Measurements from ENCODE around the gene MATN1. TPM values are rescaled to one million over a fixed set of nuclear protein-coding genes. Genes with fewer than 3 reads are reported as not detected.

Gene MATN1
- polyA plus RNA-seq, 1 donor from 2014 or later, result 0.22 TPM

DNA sequence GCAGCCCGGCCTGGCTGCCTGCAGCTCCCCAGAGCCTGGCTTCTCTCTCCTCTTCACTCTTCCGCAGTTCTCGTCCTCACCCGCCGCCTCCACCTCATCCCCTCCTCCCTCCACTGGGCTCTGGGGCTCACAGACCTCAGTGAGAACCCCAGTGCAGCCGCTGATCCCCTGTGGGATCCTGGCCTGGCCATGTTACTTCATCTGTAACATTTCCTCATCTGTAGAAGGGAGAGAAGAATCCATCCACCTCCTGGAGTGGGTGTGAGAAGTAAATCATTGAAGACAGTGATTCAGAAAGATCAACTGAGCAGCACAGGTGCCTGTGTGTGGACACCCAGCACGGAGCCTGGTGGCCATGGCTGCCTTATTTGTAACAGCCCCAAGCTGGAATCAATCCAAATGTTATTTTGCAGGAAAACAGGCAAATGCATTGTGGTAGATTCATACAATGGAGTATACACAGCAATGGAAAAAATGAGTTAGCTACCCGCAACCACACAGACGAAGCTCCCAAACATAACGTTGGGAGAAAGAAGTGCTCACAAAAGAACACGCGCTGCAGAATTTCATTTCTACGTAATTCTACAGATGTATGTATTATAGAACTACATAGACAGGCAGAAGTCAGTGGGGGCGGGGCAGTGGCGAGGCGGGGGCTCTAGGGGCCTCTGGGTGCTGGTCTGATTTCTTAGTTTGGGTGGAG, 25.5 kb upstream of the MATN1 start:
- Histone ChIP-seq H2AFZ (ENCODE audit: low read depth, low read length) (no peak overlapping the region), H3K9me2 (ENCODE audit: insufficient read depth, low read length) (no peaks in the 10 kb centered on the region), H3K9me3 (ENCODE audit: low read length) (no peaks in the 10 kb centered on the region), H3K9ac (ENCODE audit: low read length) (no peak overlapping the region), H3K27me3 (ENCODE audit: insufficient read depth, low read depth, low read length) (no peaks in the 10 kb centered on the region), H4K20me1 (ENCODE audit: insufficient read depth) (no peaks in the 10 kb centered on the region), H3K27ac (ENCODE audit: low read length) (no peak overlapping the region), H3K4me2 (ENCODE audit: low read length) (no peak overlapping the region), H3K4me3 (ENCODE audit: low read length) (no peak overlapping the region), H3F3A (ENCODE audit: insufficient read depth, low read length, poor library complexity, severe bottlenecking) (no peaks in the 10 kb centered on the region), H3K36me3 (ENCODE audit: insufficient read depth, low read length) (no peaks in the 10 kb centered on the region), H3K79me2 (replicated peaks; ENCODE audit: insufficient read depth, low read length) (no peaks in the 10 kb centered on the region)
- TF ChIP-seq EP300 (conservative IDR thresholded peaks at IDR 0.05; ENCODE audit: poor library complexity, severe bottlenecking), result no peak
- no peak for TF ChIP-seq MXI1 (conservative IDR thresholded peaks at IDR 0.05; ENCODE audit: poor library complexity, severe bottlenecking)
- no peak for TF ChIP-seq SMC3 (conservative IDR thresholded peaks at IDR 0.05; ENCODE audit: poor library complexity)
- no peak for TF ChIP-seq EZH2 (IDR thresholded peaks at IDR 0.05; ENCODE audit: borderline replicate concordance, insufficient read depth, low read length, poor library complexity, severe bottlenecking)
- TF ChIP-seq, protein P1, sequence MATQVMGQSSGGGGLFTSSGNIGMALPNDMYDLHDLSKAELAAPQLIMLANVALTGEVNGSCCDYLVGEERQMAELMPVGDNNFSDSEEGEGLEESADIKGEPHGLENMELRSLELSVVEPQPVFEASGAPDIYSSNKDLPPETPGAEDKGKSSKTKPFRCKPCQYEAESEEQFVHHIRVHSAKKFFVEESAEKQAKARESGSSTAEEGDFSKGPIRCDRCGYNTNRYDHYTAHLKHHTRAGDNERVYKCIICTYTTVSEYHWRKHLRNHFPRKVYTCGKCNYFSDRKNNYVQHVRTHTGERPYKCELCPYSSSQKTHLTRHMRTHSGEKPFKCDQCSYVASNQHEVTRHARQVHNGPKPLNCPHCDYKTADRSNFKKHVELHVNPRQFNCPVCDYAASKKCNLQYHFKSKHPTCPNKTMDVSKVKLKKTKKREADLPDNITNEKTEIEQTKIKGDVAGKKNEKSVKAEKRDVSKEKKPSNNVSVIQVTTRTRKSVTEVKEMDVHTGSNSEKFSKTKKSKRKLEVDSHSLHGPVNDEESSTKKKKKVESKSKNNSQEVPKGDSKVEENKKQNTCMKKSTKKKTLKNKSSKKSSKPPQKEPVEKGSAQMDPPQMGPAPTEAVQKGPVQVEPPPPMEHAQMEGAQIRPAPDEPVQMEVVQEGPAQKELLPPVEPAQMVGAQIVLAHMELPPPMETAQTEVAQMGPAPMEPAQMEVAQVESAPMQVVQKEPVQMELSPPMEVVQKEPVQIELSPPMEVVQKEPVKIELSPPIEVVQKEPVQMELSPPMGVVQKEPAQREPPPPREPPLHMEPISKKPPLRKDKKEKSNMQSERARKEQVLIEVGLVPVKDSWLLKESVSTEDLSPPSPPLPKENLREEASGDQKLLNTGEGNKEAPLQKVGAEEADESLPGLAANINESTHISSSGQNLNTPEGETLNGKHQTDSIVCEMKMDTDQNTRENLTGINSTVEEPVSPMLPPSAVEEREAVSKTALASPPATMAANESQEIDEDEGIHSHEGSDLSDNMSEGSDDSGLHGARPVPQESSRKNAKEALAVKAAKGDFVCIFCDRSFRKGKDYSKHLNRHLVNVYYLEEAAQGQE (IDR thresholded peaks at IDR 0.05; ENCODE audit: borderline replicate concordance), result no peak
- TF ChIP-seq POLR2AphosphoS5 (IDR thresholded peaks at IDR 0.05), result no peak
- TF ChIP-seq, protein P2, sequence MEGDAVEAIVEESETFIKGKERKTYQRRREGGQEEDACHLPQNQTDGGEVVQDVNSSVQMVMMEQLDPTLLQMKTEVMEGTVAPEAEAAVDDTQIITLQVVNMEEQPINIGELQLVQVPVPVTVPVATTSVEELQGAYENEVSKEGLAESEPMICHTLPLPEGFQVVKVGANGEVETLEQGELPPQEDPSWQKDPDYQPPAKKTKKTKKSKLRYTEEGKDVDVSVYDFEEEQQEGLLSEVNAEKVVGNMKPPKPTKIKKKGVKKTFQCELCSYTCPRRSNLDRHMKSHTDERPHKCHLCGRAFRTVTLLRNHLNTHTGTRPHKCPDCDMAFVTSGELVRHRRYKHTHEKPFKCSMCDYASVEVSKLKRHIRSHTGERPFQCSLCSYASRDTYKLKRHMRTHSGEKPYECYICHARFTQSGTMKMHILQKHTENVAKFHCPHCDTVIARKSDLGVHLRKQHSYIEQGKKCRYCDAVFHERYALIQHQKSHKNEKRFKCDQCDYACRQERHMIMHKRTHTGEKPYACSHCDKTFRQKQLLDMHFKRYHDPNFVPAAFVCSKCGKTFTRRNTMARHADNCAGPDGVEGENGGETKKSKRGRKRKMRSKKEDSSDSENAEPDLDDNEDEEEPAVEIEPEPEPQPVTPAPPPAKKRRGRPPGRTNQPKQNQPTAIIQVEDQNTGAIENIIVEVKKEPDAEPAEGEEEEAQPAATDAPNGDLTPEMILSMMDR (IDR thresholded peaks at IDR 0.05; ENCODE audit: poor library complexity, severe bottlenecking), result no peak
- no peak for TF ChIP-seq TAF1 (IDR thresholded peaks at IDR 0.05; ENCODE audit: low read depth)
- TF ChIP-seq RAD21 (conservative IDR thresholded peaks at IDR 0.05), result no peak

DNA sequence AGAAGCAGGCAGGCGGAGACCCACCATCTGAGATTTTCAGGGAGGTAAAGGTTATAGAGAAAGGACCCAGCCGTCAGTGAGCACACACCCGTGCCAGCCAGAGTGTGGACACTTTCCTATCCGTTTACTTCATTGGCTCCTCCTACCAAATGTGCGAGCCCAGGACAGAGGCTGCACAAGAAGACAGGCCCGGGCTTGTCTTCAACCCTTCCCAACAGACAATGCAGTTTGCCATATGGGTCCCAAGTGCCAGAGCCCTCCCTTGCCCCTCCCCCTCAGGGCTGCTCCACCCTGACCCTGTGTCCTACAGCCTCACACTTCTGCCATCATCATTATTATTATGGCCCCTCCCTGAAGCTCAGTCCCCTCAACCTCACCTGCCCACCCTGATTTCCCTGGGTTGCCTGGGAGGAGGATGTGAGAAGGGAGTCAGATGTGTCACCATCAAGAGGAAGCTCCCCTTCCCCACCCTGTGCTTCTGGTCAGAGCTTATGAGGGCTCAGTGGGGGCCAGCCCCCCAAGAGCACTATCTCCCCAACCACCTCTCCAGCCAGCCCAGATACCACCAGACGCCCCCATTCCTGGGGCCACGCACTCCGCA, 24.8 kb upstream of the MATN1 start:
- no peaks in the 10 kb centered on the region for H4K20me1 ChIP-seq (ENCODE audit: insufficient read depth)
- H3K4me2 ChIP-seq (ENCODE audit: low read length), result no peak overlapping the region
- no peaks in the 10 kb centered on the region for H3F3A ChIP-seq (ENCODE audit: insufficient read depth, low read length, poor library complexity, severe bottlenecking)
- H3K79me2 ChIP-seq (replicated peaks; ENCODE audit: insufficient read depth, low read length), result no peaks in the 10 kb centered on the region
- no peaks in the 10 kb centered on the region for H3K27me3 ChIP-seq (ENCODE audit: insufficient read depth, low read depth, low read length)
- no peak overlapping the region for H3K9ac ChIP-seq (ENCODE audit: low read length)
- no peaks in the 10 kb centered on the region for H3K9me2 ChIP-seq (ENCODE audit: insufficient read depth, low read length)
- no peaks in the 10 kb centered on the region for H3K36me3 ChIP-seq (ENCODE audit: insufficient read depth, low read length)
- H2AFZ ChIP-seq (ENCODE audit: low read depth, low read length), result no peak overlapping the region
- no peak overlapping the region for H3K27ac ChIP-seq (ENCODE audit: low read length)
- no peaks in the 10 kb centered on the region for H3K9me3 ChIP-seq (ENCODE audit: low read length)
- no peak overlapping the region for H3K4me3 ChIP-seq (ENCODE audit: low read length)
- TF ChIP-seq, protein P1 (IDR thresholded peaks at IDR 0.05; ENCODE audit: borderline replicate concordance), result no peak
- TF ChIP-seq MXI1 (conservative IDR thresholded peaks at IDR 0.05; ENCODE audit: poor library complexity, severe bottlenecking), result no peak
- TF ChIP-seq RAD21 (conservative IDR thresholded peaks at IDR 0.05), result no peak
- TF ChIP-seq, protein P2 (IDR thresholded peaks at IDR 0.05; ENCODE audit: poor library complexity, severe bottlenecking), result no peak
- TF ChIP-seq POLR2AphosphoS5 (IDR thresholded peaks at IDR 0.05), result no peak
- no peak for TF ChIP-seq SMC3 (conservative IDR thresholded peaks at IDR 0.05; ENCODE audit: poor library complexity)
- TF ChIP-seq TAF1 (IDR thresholded peaks at IDR 0.05; ENCODE audit: low read depth), result no peak
- TF ChIP-seq EZH2 (IDR thresholded peaks at IDR 0.05; ENCODE audit: borderline replicate concordance, insufficient read depth, low read length, poor library complexity, severe bottlenecking), result no peak
- no peak for TF ChIP-seq EP300 (conservative IDR thresholded peaks at IDR 0.05; ENCODE audit: poor library complexity, severe bottlenecking)

All from neural cell (in vitro differentiated cells).